GM12878 (cell line): ENCODE results near the gene SELENOO. TPM values are rescaled to one million over a fixed set of nuclear protein-coding genes. Genes with fewer than 3 reads are reported as not detected.

Experiments used
- ATAC-seq: fragments of 200-7000 bp; cut with Tn5 transposase; 3 replicates; pipeline ENCODE4 v1.9.1; 2020; ENCODE audit warnings: mild to moderate bottlenecking, moderate library complexity
- BruUV-seq: library from RNA; stranded (reverse); fragments of 400-500 nt; replicated peaks from 2 replicates; lab custom pipeline; 2021; lab: Mats Ljungman, UMichigan
- CTCF ChIA-PET: fragments of 300-600 bp; sonication (Branson Sonifier 250); formaldehyde crosslinking; extraction: SDS; loops from one replicate; lab custom pipeline; 2021; ENCODE audit warnings: inconsistent platforms; lab: Yijun Ruan, JAX
- POLR2A ChIA-PET: fragments of 350-600 bp; formaldehyde crosslinking; extraction: SDS; loops from one replicate; lab custom pipeline; 2021; ENCODE audit warnings: inconsistent platforms; lab: Charles Lee
- RAD21 ChIA-PET: fragments of 300-600 bp; sonication (Branson Sonifier 250); formaldehyde crosslinking; loops from one replicate; lab custom pipeline; 2023; ENCODE audit warnings: antibody characterized with exemption; ENCODE audit not compliant: unreplicated experiment; lab: Charles Lee
- SMC1A ChIA-PET: fragments of 300-600 bp; sonication (Branson Sonifier 250); formaldehyde crosslinking; loops from one replicate; lab custom pipeline; 2023; ENCODE audit not compliant: unreplicated experiment, uncharacterized antibody; lab: Charles Lee
- DNase-seq: peaks from one replicate; pipeline ENCODE4 v3.0.0-alpha.2; 2011; ENCODE audit warnings: low read depth, low spot score
- FAIRE-seq: peaks from 3 replicates; lab custom pipeline; 2011; peaks lifted over from hg19 to GRCh38; lab: Jason Lieb, UNC
- H2AFZ ChIP-seq: 2 replicates; pipeline ENCODE4 v1.6.0; 2011; ENCODE audit warnings: low read depth, low read length, control low read depth; ENCODE audit not compliant: control insufficient read depth
- H3K27ac ChIP-seq: 2 replicates; pipeline ENCODE4 v1.5.1; 2011; ENCODE audit warnings: control low read depth; ENCODE audit not compliant: control insufficient read depth, insufficient read depth
- H3K27me3 ChIP-seq, 2 experiments: replicated peaks in 1 of 2; 2 replicates each; pipeline versions ENCODE4 v1.6.0 to v1.6.1; 2011; ENCODE audit warnings: low read length in 1 of 2; ENCODE audit not compliant: control insufficient read depth in 2 of 2, insufficient read depth in 2 of 2
- H3K36me3 ChIP-seq, 2 experiments: 2 replicates each; pipeline ENCODE4 v1.5.1; 2011; ENCODE audit warnings: low read length in 1 of 2; ENCODE audit not compliant: control insufficient read depth in 2 of 2, insufficient read depth in 2 of 2
- H3K4me1 ChIP-seq: 2 replicates; pipeline ENCODE4 v1.6.1; 2011; ENCODE audit warnings: mild to moderate bottlenecking, low read length, moderate library complexity, mixed read lengths; ENCODE audit not compliant: control insufficient read depth, insufficient read depth
- H3K4me2 ChIP-seq: 2 replicates; pipeline ENCODE4 v1.6.0; 2011; ENCODE audit warnings: control low read depth; ENCODE audit not compliant: control insufficient read depth, insufficient read depth
- H3K4me3 ChIP-seq: fragments of 200-600 bp; sonication (generic); 2 replicates; pipeline ENCODE4 v1.5.1; 2016
- H3K79me2 ChIP-seq: 2 replicates; pipeline ENCODE4 v1.6.0; 2011; ENCODE audit warnings: low read length; ENCODE audit not compliant: control insufficient read depth, insufficient read depth
- H3K9ac ChIP-seq: 2 replicates; pipeline ENCODE4 v1.8.0; 2011; ENCODE audit warnings: low read length, control low read depth, mixed read lengths; ENCODE audit not compliant: control insufficient read depth, insufficient read depth
- H3K9me3 ChIP-seq: replicated peaks from 3 replicates; pipeline ENCODE4 v1.5.1; 2011; ENCODE audit warnings: mild to moderate bottlenecking, low read length; ENCODE audit not compliant: control insufficient read depth, insufficient read depth
- H4K20me1 ChIP-seq: 2 replicates; pipeline ENCODE4 v1.6.0; 2011; ENCODE audit not compliant: control insufficient read depth, insufficient read depth
- CEBPZ ChIP-seq: fragments of 150-350 bp; IDR thresholded peaks from 2 replicates; pipeline ENCODE4 v1.6.1; 2016; ENCODE audit warnings: low read depth, low read length
- CHD1 ChIP-seq: IDR thresholded peaks from 2 replicates; pipeline ENCODE4 v1.6.1; 2012; ENCODE audit warnings: low read depth, low read length, improper control_type of control experiment
- ESRRA ChIP-seq: IDR thresholded peaks from 2 replicates; pipeline ENCODE4 v1.6.1; 2012; ENCODE audit warnings: mild to moderate bottlenecking, low read length, improper control_type of control experiment
- ETV6 ChIP-seq, 2 experiments: fragments of 450-650 bp in 1 of 2; IDR thresholded peaks in 1 of 2; conservative IDR thresholded peaks in 1 of 2; 2 replicates each; pipeline ENCODE4 v1.6.1; 2014; ENCODE audit warnings: antibody characterized with exemption in 1 of 2, borderline replicate concordance in 1 of 2, low read depth in 1 of 2, mild to moderate bottlenecking in 1 of 2, moderate library complexity in 1 of 2
- FOXM1 ChIP-seq: IDR thresholded peaks from 2 replicates; pipeline ENCODE4 v1.6.1; 2012; ENCODE audit warnings: low read depth, mild to moderate bottlenecking, inconsistent platforms, low read length, moderate library complexity
- HDAC2 ChIP-seq: fragments of 200-600 bp; sonication (generic); IDR thresholded peaks from 2 replicates; pipeline ENCODE4 v1.6.1; 2017
- MLLT1 ChIP-seq: fragments of 450-650 bp; IDR thresholded peaks from 2 replicates; pipeline ENCODE4 v1.6.1; 2016; ENCODE audit warnings: mild to moderate bottlenecking
- MYC ChIP-seq: IDR thresholded peaks from 2 replicates; pipeline ENCODE4 v1.6.1; 2011; ENCODE audit warnings: mild to moderate bottlenecking, low read length, moderate library complexity, inconsistent platforms; ENCODE audit not compliant: insufficient read depth, insufficient replicate concordance, insufficient read length, severe bottlenecking
- NFYB ChIP-seq: IDR thresholded peaks from 2 replicates; pipeline ENCODE4 v1.6.1; 2011; ENCODE audit warnings: low read depth, mild to moderate bottlenecking, low read length, improper control_type of control experiment, moderate library complexity; ENCODE audit not compliant: insufficient read depth
- NKRF ChIP-seq: fragments of 450-650 bp; conservative IDR thresholded peaks from 2 replicates; pipeline ENCODE4 v1.6.1; 2017; ENCODE audit warnings: mild to moderate bottlenecking, moderate library complexity
- NRF1 ChIP-seq: conservative IDR thresholded peaks from 2 replicates; pipeline ENCODE4 v1.6.1; 2011; ENCODE audit warnings: mild to moderate bottlenecking, low read depth, low read length, improper control_type of control experiment
- PBX3 ChIP-seq: IDR thresholded peaks from 2 replicates; pipeline ENCODE4 v1.6.1; 2011; ENCODE audit warnings: mild to moderate bottlenecking, low read depth, low read length, moderate library complexity; ENCODE audit not compliant: insufficient replicate concordance
- POLR2AphosphoS2 ChIP-seq: IDR thresholded peaks from 2 replicates; pipeline ENCODE4 v1.6.1; 2011; ENCODE audit warnings: low read depth, mild to moderate bottlenecking, low read length, improper control_type of control experiment, moderate library complexity
- SIN3A ChIP-seq: IDR thresholded peaks from 2 replicates; pipeline ENCODE4 v1.6.1; 2012; ENCODE audit warnings: low read depth, low read length, improper control_type of control experiment
- SMAD1 ChIP-seq: fragments of 450-650 bp; IDR thresholded peaks from 2 replicates; pipeline ENCODE4 v1.6.1; 2018; ENCODE audit warnings: mild to moderate bottlenecking, low read depth; ENCODE audit not compliant: partially characterized antibody
- SMARCA5 ChIP-seq: fragments of 450-650 bp; IDR thresholded peaks from 2 replicates; pipeline ENCODE4 v1.6.1; 2017; ENCODE audit warnings: mild to moderate bottlenecking
- WGBS: methylation state at CpG from one replicate; pipeline ENCODE4 v1.1.6; 2016; ENCODE audit warnings: low lambda C conversion rate; ENCODE audit not compliant: insufficient replicate concordance, insufficient coverage; ENCODE audit errors: missing lambda C conversion rate; 5-methylcytosine and 5-hydroxymethylcytosine counted together
- in situ Hi-C: fragments of 300-500 bp; cut with MboI; formaldehyde crosslinking; loops from 9 replicates; pipeline ENCODE4 v1.14.3; 2018; ENCODE audit warnings: mixed read lengths
- intact Hi-C: fragments of 100-400 bp; cut with micrococcal nuclease; formaldehyde crosslinking; loops from one replicate; pipeline ENCODE4 v1.14.2; 2022; ENCODE audit not compliant: unreplicated experiment
- polyA plus RNA-seq, 11 experiments: library from polyadenylated mRNA; depleted of rRNA in 4 of 11; unstranded in 6 of 11; stranded (reverse) in 5 of 11; fragments of >200 nt; fragmentation: Nextera tagmentation in 4 of 11; fragmentation: Illumina TruSeq in 1 of 11; extraction: Ambion mirVana in 4 of 11; extraction: Trizol in 1 of 11; gene quantifications; 1 replicate in 1 of 11; 2 replicates in 10 of 11; pipeline versions ENCODE4 v1.2.1 to v1.2.3, GENCODE V29; 2011 to 2016; ENCODE audit warnings: inconsistent platforms in 2 of 11, missing spikeins in 2 of 11, low read depth in 1 of 11
- total RNA-seq, 4 experiments: library from RNA; depleted of rRNA in 3 of 4; stranded (reverse); fragments of >200 nt in 3 of 4; fragmentation: Illumina TruSeq in 1 of 4; extraction: Trizol in 1 of 4; gene quantifications; 2 replicates each; pipeline versions ENCODE4 v1.2.1 to v1.2.3, GENCODE V29; 2013 to 2021

The SELENOO gene
- total and polyA plus RNA-seq, 10 of the 15 experiments (the other 5 are each of a cell fraction or from before 2014, with no cell fraction given) = 0.42 to 23.3 (median 3.3) TPM

GRCh38 chr22:50160947-50161346 lies 39.9 kb upstream of the SELENOO start:
- ChIA-PET RAD21 (no interaction called here), CTCF (no interaction called here), POLR2A (no interaction called here), SMC1A (no interaction called here)
- in situ Hi-C loops = no loop called here
- Histone ChIP-seq H3K4me3 (no peak overlapping the region), H3K4me2 (no peak overlapping the region), H3K4me1 (no peaks in the 10 kb centered on the region), H3K36me3 (no peaks in the 10 kb centered on the region), H2AFZ (no peak overlapping the region), H3K79me2 (no peaks in the 10 kb centered on the region), H4K20me1 (no peaks in the 10 kb centered on the region), H3K9me3 (no peaks in the 10 kb centered on the region), H3K27me3 (peaks cover 2 to 4% of the 10 kb centered on the region in 2 experiments; a peak in 2 of 4 replicates), H3K27ac (no peak overlapping the region), H3K9ac (no peak overlapping the region)
- ATAC-seq (no peak), FAIRE-seq (no peak), DNase-seq (no peak)
- intact Hi-C loops = no loop called here
- BruUV-seq = no TSS peak
- 46% methylated on average over 7 of the region's 7 CpGs for WGBS
- TF ChIP-seq CEBPZ (no peak), HDAC2 (no peak), SMAD1 (no peak), FOXM1 (no peak), ESRRA (no peak), NFYB (no peak), POLR2AphosphoS2 (no peak), SMARCA5 (no peak), CHD1 (no peak), MLLT1 (no peak), PBX3 (no peak), NRF1 (no peak), NKRF (no peak), ETV6 (conservative IDR thresholded peaks at IDR 0.05 in 1 of 2, IDR thresholded peaks at IDR 0.05 in 1 of 2; ENCODE audit: borderline replicate concordance in 1 of 2, low read depth in 1 of 2) (no peak), MYC (no peak), SIN3A (no peak)
